ENCODE measurements around the gene KRTAP19-6.

KRTAP19-6 gene, protein sequence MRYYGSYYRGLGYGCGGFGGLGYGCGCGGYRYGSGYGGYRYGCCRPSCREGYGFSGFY

GRCh38 chr21:30541764-30542163 lies at the start of gene KRTAP19-6:
Gene KRTAP19-6, minus strand, starts transcription at chr21:30541864. Its CDS starts 31 bp downstream, at chr21:30541833.
- DNase-seq (ENCODE audit: low spot score): no peak

DNA sequence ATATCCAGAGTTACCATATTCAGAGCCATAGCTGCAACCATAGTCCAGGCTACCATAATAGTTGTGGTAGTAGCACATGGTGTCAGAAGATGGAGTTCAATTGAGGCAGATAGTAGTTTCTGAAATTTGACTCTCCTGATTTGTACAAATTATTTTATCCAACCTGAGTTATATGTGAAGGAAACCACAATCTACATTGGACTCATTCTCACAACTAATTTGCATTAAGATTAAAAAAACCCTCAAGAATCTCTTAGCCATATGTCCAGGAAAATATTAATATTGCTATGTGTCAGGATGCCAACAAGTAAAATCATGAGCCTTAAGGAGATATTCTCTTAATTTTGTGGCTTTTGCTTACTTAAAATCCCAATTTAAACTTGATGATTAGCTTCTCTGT lies 48.6 kb upstream of the KRTAP19-6 start, which contains the start of gene KRTAP22-2:
Gene KRTAP22-2 (minus strand): TSS at position 101 of the 400 bp plus-strand sequence.
- DNase-seq (ENCODE audit: low spot score): no peak

DNA sequence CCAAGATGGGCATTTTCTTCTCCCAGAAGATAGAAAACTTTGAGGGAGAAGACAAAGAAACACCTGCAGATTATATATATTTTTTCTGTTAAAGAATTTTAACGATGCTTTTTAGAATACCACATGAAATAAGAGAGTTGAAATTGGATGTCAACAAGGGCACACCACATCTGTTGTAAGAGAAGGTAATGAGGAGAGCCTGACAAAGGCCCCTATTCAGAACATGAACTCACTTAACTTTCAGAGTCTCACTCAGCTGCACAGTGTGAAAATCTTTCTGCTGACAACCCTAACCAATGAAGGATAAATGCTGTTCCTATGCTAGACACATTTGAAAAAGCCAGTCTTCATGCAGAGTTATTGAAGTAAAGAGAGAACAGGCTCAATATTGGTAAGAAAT lies 41.2 kb upstream of the KRTAP19-6 start:
- DNase-seq (ENCODE audit: low spot score): no peak

- DNase-seq (ENCODE audit: low spot score): no peak
These were observed 38.5 kb upstream of the KRTAP19-6 start for GRCh38 chr21:30580132-30580531.

DNA sequence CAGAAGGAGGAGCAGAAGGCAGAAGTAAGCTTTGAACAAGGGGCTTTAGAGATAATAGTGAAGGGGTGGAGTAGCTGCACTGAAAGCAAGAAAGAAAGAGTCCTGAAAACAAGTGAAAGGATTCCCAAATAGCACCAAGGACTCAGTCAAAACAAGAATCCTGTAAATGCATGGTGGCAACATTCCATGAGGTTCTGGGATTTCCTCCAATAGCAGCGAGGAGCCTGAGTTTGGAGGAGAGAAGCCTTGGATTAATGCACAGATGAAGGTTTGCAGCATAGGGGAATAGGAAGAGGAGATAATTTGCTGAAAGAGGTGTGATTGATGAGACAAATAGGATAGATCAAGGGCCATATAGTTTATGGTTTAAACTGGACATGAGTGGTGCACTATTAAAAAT lies 37.7 kb upstream of the KRTAP19-6 start:
- DNase-seq (ENCODE audit: low spot score): no peak

DNA sequence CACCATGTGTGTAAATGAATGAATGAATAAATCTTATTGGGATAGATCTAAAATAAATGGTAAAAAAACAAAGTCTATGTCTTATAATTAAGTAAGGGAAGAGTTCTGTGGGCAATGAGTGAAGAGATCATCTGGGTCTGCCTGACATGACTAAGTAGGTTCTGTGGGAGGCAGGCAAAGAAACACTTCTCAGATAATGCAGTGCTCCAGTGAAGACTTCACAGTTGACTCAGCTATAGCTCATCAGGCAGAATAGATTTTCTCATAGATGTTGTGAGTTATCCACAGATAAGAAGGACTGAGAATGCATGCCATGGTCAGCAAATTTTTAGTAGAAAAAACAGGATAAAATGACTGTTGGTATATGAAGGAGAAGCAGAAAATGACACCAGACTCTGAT lies 36.1 kb upstream of the KRTAP19-6 start:
- DNase-seq (ENCODE audit: low spot score): no peak

GRCh38 chr21:30567617-30568016 lies 26.0 kb upstream of the KRTAP19-6 start:
- no peak for DNase-seq (ENCODE audit: low spot score)

- no peak for DNase-seq (ENCODE audit: low spot score)
These were observed 22.0 kb upstream of the KRTAP19-6 start for GRCh38 chr21:30563630-30564029.

DNA sequence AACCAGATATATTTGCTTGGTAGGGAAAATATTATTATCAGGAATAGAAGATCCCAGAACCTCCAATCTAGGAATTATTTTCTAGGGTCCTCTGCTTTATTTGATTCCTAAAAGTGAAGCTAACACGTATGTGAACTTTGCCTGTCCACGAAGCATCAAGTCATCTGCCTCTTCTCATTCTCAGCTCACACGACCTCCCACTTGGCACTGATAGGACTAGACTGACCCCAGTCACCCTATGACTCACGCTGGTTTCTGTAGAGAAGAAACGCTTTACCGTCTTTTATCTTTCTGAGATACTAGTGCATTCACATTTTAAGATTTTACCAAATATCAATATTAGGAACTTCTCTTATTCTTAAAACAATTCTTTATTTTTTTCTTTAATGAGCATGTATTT lies 21.4 kb upstream of the KRTAP19-6 start:
- DNase-seq (ENCODE audit: low spot score): no peak

- DNase-seq (ENCODE audit: low spot score): no peak
These were observed 20.3 kb upstream of the KRTAP19-6 start for GRCh38 chr21:30561957-30562356.

DNA sequence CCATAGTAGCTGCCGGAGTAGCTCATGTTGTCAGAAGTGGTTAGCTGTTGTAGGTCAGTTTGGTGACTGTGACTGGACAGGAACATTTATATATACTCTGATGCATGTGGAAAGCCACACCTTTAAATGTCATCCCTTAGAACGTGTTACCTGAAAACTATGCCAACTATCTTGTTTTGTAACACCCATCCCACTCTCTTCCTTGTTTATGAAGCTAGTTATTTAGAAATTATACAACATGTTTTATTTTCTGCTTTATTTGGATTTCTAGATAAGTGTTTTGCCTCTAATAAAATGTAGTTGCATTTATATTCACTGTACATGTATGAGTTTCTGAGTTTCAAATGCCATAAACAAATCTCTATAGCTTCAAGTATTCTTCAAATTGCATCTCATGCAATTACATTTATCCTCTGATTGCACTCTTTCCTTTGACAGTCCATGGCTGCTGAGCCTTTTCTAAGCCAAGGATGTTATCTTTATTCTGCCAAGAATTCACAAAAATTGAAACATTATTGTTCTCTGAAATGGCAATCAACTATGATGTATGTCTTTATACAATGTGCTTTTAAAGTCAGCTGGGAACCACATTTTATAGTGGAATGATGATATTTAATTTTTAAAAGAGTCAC lies 19.7 kb upstream of the KRTAP19-6 start, which contains the start of gene KRTAP19-7:
Gene KRTAP19-7 (minus strand): TSS at position 51 of the 632 bp plus-strand sequence. CDS start 25 bp downstream, at position 26.
- no peak for DNase-seq (ENCODE audit: low spot score)

- DNase-seq (ENCODE audit: low spot score): no peak
These were observed 13.4 kb upstream of the KRTAP19-6 start for GRCh38 chr21:30555095-30555494.

DNA sequence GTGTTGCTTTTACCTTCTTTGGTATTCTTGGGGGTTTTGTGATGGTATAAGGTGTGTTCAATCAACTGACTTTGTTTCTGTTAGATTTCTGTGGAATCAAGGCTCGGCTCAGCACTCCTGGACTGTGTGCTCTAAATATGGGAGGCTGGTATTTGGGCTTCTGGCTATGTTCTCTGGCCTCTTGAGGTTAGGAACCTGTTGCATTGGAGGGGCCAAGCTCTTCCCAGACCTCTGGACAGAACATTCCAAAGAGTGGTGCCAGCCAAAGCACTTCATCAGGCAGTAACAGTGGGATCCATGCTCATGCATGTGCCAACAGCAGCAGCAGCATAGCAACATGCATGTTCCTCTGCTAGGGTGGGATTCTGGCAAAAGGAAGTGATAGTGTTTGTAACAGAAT lies 11.1 kb upstream of the KRTAP19-6 start:
- no peak for DNase-seq (ENCODE audit: low spot score)

- no peak for DNase-seq (ENCODE audit: low spot score)
These were observed 22.8 kb downstream of the KRTAP19-6 start for GRCh38 chr21:30518876-30519275.

DNA sequence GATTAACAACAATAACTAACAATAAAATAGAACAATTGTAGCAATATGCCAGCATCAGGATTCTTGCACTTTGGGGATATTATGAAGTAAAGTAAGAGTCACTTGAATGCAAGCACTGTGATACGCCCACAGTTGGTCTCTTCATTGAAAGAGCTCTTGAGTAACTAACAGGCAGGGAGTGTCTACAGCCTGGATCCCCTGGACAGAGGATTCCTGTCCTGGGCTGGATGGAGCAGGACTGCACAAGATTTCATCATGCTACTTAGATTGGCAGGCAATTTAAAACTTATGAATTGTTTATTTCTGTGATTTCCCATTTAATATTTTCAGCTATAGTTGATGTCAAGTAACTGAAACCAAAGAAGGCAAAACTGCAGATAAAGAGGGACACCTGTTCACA lies 26.0 kb downstream of the KRTAP19-6 start:
- no peak for DNase-seq (ENCODE audit: low spot score)

- DNase-seq (ENCODE audit: low spot score): peak; percentile 7
These were observed 36.0 kb downstream of the KRTAP19-6 start for GRCh38 chr21:30505621-30506205.

DNA sequence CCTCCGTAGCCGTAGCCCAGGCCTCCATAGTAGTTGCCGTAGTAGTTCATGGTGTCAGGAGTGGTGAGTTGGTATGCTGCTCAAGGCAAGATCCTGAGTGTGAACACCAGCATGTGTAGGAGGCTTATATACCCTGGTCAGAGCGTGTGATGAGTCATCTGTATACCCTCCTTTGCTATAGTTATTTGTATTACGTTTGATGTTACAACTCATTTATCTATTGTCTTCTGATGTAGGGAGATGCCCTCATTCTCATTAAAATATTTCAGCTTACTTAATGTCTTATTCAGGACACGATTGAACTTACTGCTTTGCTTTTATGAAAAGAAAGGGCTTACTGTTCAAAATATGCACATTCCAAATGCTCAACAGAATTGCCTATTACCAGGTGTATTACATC lies 39.6 kb downstream of the KRTAP19-6 start, which contains the start of gene KRTAP19-5:
Gene KRTAP19-5 (minus strand): TSS at position 101 of the 400 bp plus-strand sequence. CDS start 51 bp downstream, at position 50.
- no peak for DNase-seq (ENCODE audit: low spot score)

DNA sequence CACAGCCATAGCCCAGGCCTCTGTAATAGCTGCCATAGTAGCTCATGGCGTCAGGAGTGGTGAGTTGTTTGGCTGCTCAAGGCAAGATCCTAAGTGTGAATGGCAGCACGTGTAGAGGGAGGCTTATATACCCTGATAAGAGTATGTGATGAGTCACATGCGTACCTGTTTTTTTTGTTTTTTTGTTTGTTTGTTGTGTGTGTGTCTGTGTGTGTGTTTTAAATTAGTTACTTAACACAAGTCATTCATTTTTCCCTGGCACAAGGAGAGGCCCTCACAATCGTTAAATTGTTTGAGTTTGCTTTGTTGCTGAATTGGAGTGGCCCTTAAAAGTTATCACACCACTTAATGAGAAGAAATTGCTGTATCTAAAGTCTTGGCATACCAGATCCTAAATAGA lies 44.6 kb downstream of the KRTAP19-6 start, which contains the start of gene KRTAP19-4:
Gene KRTAP19-4 (minus strand): TSS at position 101 of the 400 bp plus-strand sequence. CDS start 55 bp downstream, at position 46.
- DNase-seq (ENCODE audit: low spot score): no peak

- DNase-seq (ENCODE audit: low spot score): no peak
These were observed 49.7 kb downstream of the KRTAP19-6 start, which contains the start of gene KRTAP19-3 for GRCh38 chr21:30491963-30492428. Gene KRTAP19-3, minus strand, starts transcription at chr21:30492013. Its CDS starts 56 bp downstream, at chr21:30491957.

Measured in HuH-7 (cell line).